ENCODE measurements around the gene CARTPT.

Gene CARTPT

DNA sequence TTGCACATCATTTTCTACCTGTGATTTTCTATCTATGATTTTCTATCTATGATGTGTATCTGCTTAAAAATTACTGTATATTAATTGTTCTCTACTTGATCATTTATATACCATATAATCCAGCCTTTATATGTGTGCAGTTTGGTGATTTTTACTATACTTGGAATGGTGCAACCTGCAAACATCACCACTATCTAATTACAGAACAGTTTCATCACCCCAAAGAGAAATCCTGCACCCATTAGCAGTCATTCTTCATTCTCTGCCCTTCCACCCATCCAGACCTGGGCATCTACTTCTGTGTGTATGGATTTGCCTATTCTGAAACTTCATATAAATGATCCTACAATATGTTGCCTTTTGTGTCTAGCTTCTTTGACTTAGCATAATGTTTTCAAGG is 51.3 kb downstream of the CARTPT start:
- in situ Hi-C loops (cut with HindIII; ENCODE audit: low sequenced_read_pairs), result no loop called here
- TF ChIP-seq, protein P1, sequence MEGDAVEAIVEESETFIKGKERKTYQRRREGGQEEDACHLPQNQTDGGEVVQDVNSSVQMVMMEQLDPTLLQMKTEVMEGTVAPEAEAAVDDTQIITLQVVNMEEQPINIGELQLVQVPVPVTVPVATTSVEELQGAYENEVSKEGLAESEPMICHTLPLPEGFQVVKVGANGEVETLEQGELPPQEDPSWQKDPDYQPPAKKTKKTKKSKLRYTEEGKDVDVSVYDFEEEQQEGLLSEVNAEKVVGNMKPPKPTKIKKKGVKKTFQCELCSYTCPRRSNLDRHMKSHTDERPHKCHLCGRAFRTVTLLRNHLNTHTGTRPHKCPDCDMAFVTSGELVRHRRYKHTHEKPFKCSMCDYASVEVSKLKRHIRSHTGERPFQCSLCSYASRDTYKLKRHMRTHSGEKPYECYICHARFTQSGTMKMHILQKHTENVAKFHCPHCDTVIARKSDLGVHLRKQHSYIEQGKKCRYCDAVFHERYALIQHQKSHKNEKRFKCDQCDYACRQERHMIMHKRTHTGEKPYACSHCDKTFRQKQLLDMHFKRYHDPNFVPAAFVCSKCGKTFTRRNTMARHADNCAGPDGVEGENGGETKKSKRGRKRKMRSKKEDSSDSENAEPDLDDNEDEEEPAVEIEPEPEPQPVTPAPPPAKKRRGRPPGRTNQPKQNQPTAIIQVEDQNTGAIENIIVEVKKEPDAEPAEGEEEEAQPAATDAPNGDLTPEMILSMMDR (IDR thresholded peaks at IDR 0.05; ENCODE audit: low read depth, low read length, missing control alignments), result no peak
- DNase-seq (ENCODE audit: low read depth), result no peak
- no peak overlapping the region for H3K4me3 ChIP-seq (ENCODE audit: low read depth, low read length)
